Endothelial cell of umbilical vein (primary cell): Measurements from ENCODE around the gene BRD3. TPM values are rescaled to one million over a fixed set of nuclear protein-coding genes. Genes with fewer than 3 reads are reported as not detected.

Source experiments
- BruUV-seq: library from RNA; stranded (reverse); fragments of 400-500 nt; replicated peaks from 2 replicates; lab custom pipeline; 2021; lab: Mats Ljungman, UMichigan
- CTCF ChIA-PET: fragments of 300-600, 350-600 bp; sonication (Branson Sonifier 250); formaldehyde crosslinking; loops from one replicate; lab custom pipeline; 2021; ENCODE audit warnings: antibody characterized with exemption, inconsistent platforms; lab: Charles Lee
- POLR2A ChIA-PET: fragments of 300-600, 350-600 bp; sonication (Branson Sonifier 250); formaldehyde crosslinking; loops from one replicate; lab custom pipeline; 2021; ENCODE audit warnings: antibody characterized with exemption, inconsistent platforms; lab: Charles Lee
- DNase-seq: peaks from one replicate; pipeline ENCODE4 v3.0.0-alpha.2; 2011; ENCODE audit warnings: low read depth, low spot score
- FAIRE-seq: peaks from 2 replicates; lab custom pipeline; 2011; peaks lifted over from hg19 to GRCh38; lab: Jason Lieb, UNC
- H2AFZ ChIP-seq: 2 replicates; pipeline ENCODE4 v1.6.0; 2012; ENCODE audit warnings: low read depth, low read length, control low read depth, inconsistent platforms
- H3K27ac ChIP-seq: 2 replicates; pipeline ENCODE4 v1.5.1; 2011; ENCODE audit warnings: low read depth, mild to moderate bottlenecking, control low read depth, low read length, moderate library complexity; ENCODE audit not compliant: insufficient read depth
- H3K27me3 ChIP-seq, 2 experiments: 2 replicates each; pipeline versions ENCODE4 v1.6.0 to v1.6.1; 2011; ENCODE audit warnings: low read length in 2 of 2, mixed read lengths in 1 of 2; ENCODE audit not compliant: control insufficient read depth in 2 of 2, insufficient read depth in 2 of 2
- H3K36me3 ChIP-seq, 2 experiments: 2 replicates in 1 of 2; 3 replicates in 1 of 2; pipeline ENCODE4 v1.5.1; 2011; ENCODE audit warnings: low read length in 2 of 2, mild to moderate bottlenecking in 1 of 2, moderate library complexity in 1 of 2; ENCODE audit not compliant: control insufficient read depth in 2 of 2, insufficient read depth in 2 of 2; ENCODE audit errors: extremely low read depth in 1 of 2
- H3K4me1 ChIP-seq: 3 replicates; pipeline ENCODE4 v1.5.1; 2011; ENCODE audit warnings: mild to moderate bottlenecking, low read length; ENCODE audit not compliant: control insufficient read depth, insufficient read depth; ENCODE audit errors: extremely low read depth
- H3K4me2 ChIP-seq: 2 replicates; pipeline ENCODE4 v1.6.1; 2011; ENCODE audit warnings: low read length, control low read depth, mixed read lengths; ENCODE audit not compliant: insufficient read depth
- H3K4me3 ChIP-seq, 3 experiments: fragments of 200-600 bp in 1 of 3; sonication (generic), shearing (Covaris generic) in 1 of 3; replicated peaks in 1 of 3; 2 replicates each; pipeline ENCODE4 v1.5.1; 2011 to 2016; ENCODE audit warnings: control low read depth in 3 of 3, low read length in 3 of 3, mild to moderate bottlenecking in 2 of 3, inconsistent platforms in 1 of 3, low read depth in 1 of 3, moderate library complexity in 1 of 3; ENCODE audit not compliant: insufficient read depth in 1 of 3
- H3K79me2 ChIP-seq: 2 replicates; pipeline ENCODE4 v1.6.0; 2012; ENCODE audit warnings: low read length, inconsistent platforms; ENCODE audit not compliant: control insufficient read depth, insufficient read depth
- H3K9ac ChIP-seq: replicated peaks from 2 replicates; pipeline ENCODE3; 2011; ENCODE audit warnings: low read length, control low read depth; ENCODE audit not compliant: insufficient read depth; ENCODE audit errors: extremely low read depth
- H3K9me1 ChIP-seq: replicated peaks from 3 replicates; pipeline ENCODE4 v1.6.0; 2011; ENCODE audit warnings: mild to moderate bottlenecking, low read length; ENCODE audit not compliant: control insufficient read depth, insufficient read depth; ENCODE audit errors: extremely low read depth
- H3K9me3 ChIP-seq: replicated peaks from 2 replicates; pipeline ENCODE4 v1.5.1; 2012; ENCODE audit warnings: low read length, inconsistent platforms; ENCODE audit not compliant: control insufficient read depth, insufficient read depth
- H4K20me1 ChIP-seq: replicated peaks from 2 replicates; pipeline ENCODE3; 2011; ENCODE audit warnings: mild to moderate bottlenecking, low read length; ENCODE audit not compliant: control insufficient read depth, insufficient read depth; ENCODE audit errors: extremely low read depth
- EZH2 ChIP-seq: IDR thresholded peaks from 2 replicates; pipeline ENCODE4 v1.6.1; 2012; ENCODE audit warnings: borderline replicate concordance, low read depth, mild to moderate bottlenecking, moderate library complexity, low read length, inconsistent platforms; ENCODE audit not compliant: severe bottlenecking
- JUN ChIP-seq: IDR thresholded peaks from 2 replicates; pipeline ENCODE4 v1.6.1; 2011; ENCODE audit warnings: borderline replicate concordance, low read depth; ENCODE audit not compliant: insufficient read length, insufficient read depth
- MYC ChIP-seq: IDR thresholded peaks from one replicate; pipeline ENCODE4 v1.6.1; 2011; ENCODE audit warnings: mild to moderate bottlenecking, low read depth, low read length
- POLR2A ChIP-seq: IDR thresholded peaks from 2 replicates; pipeline ENCODE4 v1.6.1; 2012; ENCODE audit warnings: low read depth, mild to moderate bottlenecking, control low read depth, low read length
- dilution Hi-C: fragments of 300-500 bp; cut with MboI; formaldehyde crosslinking; loops from one replicate; pipeline ENCODE4 v1.15.0; 2019; ENCODE audit warnings: low sequenced_read_pairs; ENCODE audit not compliant: extremely low pct_ligation_motif_present
- intact Hi-C: fragments of 100-400 bp; cut with micrococcal nuclease; formaldehyde crosslinking; loops from one replicate; pipeline ENCODE4 v1.10.0; 2022
- polyA plus RNA-seq, 4 experiments: library from polyadenylated mRNA; depleted of rRNA in 3 of 4; stranded (reverse) in 3 of 4; unstranded in 1 of 4; fragments of >200 nt; gene quantifications; 2 replicates each; pipeline versions ENCODE4 v1.2.1 to v1.2.3, GENCODE V29; 2011 to 2012; ENCODE audit warnings: missing spikeins in 1 of 4
- total RNA-seq: library from RNA; stranded (reverse); gene quantifications from 2 replicates; pipeline ENCODE4 v1.2.3, GENCODE V29; 2021
- TF ChIP-seq, protein P1 (sequence below), 2 donors: IDR thresholded peaks; 1 replicate in 1 of 2; 2 replicates in 1 of 2; pipeline ENCODE4 v1.5.1; 2011; ENCODE audit warnings: low read length in 2 of 2, mild to moderate bottlenecking in 2 of 2, moderate library complexity in 2 of 2, control low read depth in 1 of 2, inconsistent platforms in 1 of 2, low read depth in 1 of 2; ENCODE audit not compliant: insufficient read depth in 1 of 2; ENCODE audit errors: extremely low read depth in 1 of 2

Gene BRD3
- total and polyA plus RNA-seq, 2 donors (not counting 3 experiments of a cell fraction or from before 2014, with no cell fraction given): 10.5 to 47.1 TPM

DNA sequence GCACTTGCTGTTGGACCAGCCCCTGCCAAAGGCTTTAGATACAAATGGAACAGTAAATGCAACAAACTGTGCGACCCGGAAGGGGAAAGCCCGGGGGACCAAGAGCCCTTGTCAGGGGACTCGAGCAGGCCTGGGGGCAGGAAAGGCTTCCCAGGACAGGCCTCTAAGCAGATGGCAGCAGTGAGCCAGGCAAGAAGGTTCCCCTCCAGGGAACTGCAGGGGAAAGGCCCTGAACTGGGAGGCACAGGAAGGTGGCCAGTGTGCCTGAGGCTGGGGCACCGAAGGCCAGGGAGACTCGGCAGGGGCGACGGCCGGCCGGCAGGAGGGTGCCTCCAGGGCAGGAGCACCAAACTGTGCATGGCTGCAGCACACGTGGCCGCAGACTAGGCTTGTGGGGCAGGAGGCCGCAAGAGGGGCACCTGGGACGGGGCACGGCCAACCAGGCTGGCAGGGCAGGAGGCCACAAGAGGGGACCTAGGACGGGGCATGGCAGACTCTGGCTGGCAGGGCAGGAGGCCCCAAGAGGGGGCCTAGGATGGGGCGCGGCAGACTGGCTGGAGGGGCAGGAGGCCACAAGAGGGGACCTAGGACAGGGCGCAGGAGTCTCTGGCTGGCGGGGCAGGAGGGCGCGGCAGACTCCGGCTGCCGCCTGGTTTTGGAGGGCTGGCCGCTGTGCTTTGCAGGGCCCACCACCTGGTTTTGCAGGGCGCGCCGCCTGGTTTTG is 85.7 kb downstream of the BRD3 start:
- Histone ChIP-seq H3K79me2 (peaks cover 92% of the 10 kb centered on the region), H3K4me3 (no peak overlapping the region), H3K9ac (no peak overlapping the region), H2AFZ (no peak overlapping the region), H3K27me3 (no peaks in the 10 kb centered on the region), H3K4me2 (no peak overlapping the region), H3K9me3 (no peaks in the 10 kb centered on the region), H3K27ac (no peak overlapping the region), H4K20me1 (no peaks in the 10 kb centered on the region), H3K36me3 (no peaks in the 10 kb centered on the region), H3K9me1 (no peaks in the 10 kb centered on the region), H3K4me1 (peaks cover 14% of the 10 kb centered on the region)
- no peak for DNase-seq
- BruUV-seq: no TSS peak
- CTCF ChIA-PET: no interaction called here
- FAIRE-seq: no peak
- intact Hi-C loops: no loop called here
- TF ChIP-seq MYC (no peak), EZH2 (no peak)
- dilution Hi-C loops: no loop called here
- POLR2A ChIA-PET: no interaction called here

GRCh38 chr9:133981589-133981957 is 86.3 kb downstream of the BRD3 start:
- dilution Hi-C loops (no loop called here), intact Hi-C loops (no loop called here)
- Histone ChIP-seq H2AFZ (no peak overlapping the region), H4K20me1 (no peaks in the 10 kb centered on the region), H3K79me2 (peaks cover 93% of the 10 kb centered on the region), H3K27ac (no peak overlapping the region), H3K9me1 (no peaks in the 10 kb centered on the region), H3K9ac (no peak overlapping the region), H3K4me3 (no peak overlapping the region), H3K36me3 (no peaks in the 10 kb centered on the region), H3K9me3 (no peaks in the 10 kb centered on the region), H3K4me1 (peaks cover 14% of the 10 kb centered on the region), H3K4me2 (no peak overlapping the region), H3K27me3 (no peaks in the 10 kb centered on the region)
- FAIRE-seq (no peak), DNase-seq (no peak)
- ChIA-PET POLR2A (no interaction called here), CTCF (no interaction called here)
- TF ChIP-seq POLR2A (no peak), JUN (no peak), EZH2 (no peak), MYC (no peak)
- TF ChIP-seq, protein P1, sequence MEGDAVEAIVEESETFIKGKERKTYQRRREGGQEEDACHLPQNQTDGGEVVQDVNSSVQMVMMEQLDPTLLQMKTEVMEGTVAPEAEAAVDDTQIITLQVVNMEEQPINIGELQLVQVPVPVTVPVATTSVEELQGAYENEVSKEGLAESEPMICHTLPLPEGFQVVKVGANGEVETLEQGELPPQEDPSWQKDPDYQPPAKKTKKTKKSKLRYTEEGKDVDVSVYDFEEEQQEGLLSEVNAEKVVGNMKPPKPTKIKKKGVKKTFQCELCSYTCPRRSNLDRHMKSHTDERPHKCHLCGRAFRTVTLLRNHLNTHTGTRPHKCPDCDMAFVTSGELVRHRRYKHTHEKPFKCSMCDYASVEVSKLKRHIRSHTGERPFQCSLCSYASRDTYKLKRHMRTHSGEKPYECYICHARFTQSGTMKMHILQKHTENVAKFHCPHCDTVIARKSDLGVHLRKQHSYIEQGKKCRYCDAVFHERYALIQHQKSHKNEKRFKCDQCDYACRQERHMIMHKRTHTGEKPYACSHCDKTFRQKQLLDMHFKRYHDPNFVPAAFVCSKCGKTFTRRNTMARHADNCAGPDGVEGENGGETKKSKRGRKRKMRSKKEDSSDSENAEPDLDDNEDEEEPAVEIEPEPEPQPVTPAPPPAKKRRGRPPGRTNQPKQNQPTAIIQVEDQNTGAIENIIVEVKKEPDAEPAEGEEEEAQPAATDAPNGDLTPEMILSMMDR (IDR thresholded peaks at IDR 0.05; ENCODE audit: extremely low read depth in 1 of 2, insufficient read depth in 1 of 2, low read depth in 1 of 2, low read length in 2 of 2): no peak
- no TSS peak for BruUV-seq
